A549 (cell line): ENCODE results near the gene DHTKD1. TPM values are rescaled to one million over a fixed set of nuclear protein-coding genes. Genes with fewer than 3 reads are reported as not detected.

Source experiments
- ATAC-seq, 2 experiments: fragments of 200-7000 bp in 1 of 2; fragments of >200 bp in 1 of 2; cut with Nextera tagmentation in 1 of 2; cut with Tn5 transposase in 1 of 2; 3 replicates each; pipeline versions ENCODE4 v1.8.0 to v1.9.1; 2018 to 2020; ENCODE audit warnings: mild to moderate bottlenecking in 1 of 2, moderate library complexity in 1 of 2
- CTCF ChIA-PET: fragments of 300-600 bp; sonication (Branson Sonifier 250); formaldehyde crosslinking; extraction: SDS; loops from one replicate; lab custom pipeline; 2021; ENCODE audit warnings: antibody characterized with exemption, inconsistent platforms; lab: Yijun Ruan, JAX
- POLR2A ChIA-PET: fragments of 350-600 bp; formaldehyde crosslinking; extraction: SDS; loops from one replicate; lab custom pipeline; 2021; ENCODE audit warnings: antibody characterized with exemption, inconsistent platforms; lab: Yijun Ruan, JAX
- DNase-seq, 2 experiments: peaks; one replicate each; pipeline versions ENCODE4 v3.0.0 to v3.0.0-alpha.2; 2011 to 2016; ENCODE audit warnings: low read depth in 1 of 2, low spot score in 1 of 2
- FAIRE-seq: peaks from 2 replicates; lab custom pipeline; 2011; peaks lifted over from hg19 to GRCh38; lab: Jason Lieb, UNC
- H3K27ac ChIP-seq, 2 experiments: fragments of >200 bp; sonication (Bioruptor Twin); formaldehyde crosslinking; 3 replicates each; pipeline ENCODE4 v1.5.1; 2016 to 2017
- H3K4me1 ChIP-seq: fragments of >200 bp; sonication (Bioruptor Twin); formaldehyde crosslinking; 3 replicates; pipeline ENCODE4 v1.6.1; 2016
- H3K4me2 ChIP-seq: fragments of >200 bp; sonication (Bioruptor Twin); formaldehyde crosslinking; 3 replicates; pipeline ENCODE4 v1.6.1; 2016
- H3K4me3 ChIP-seq: fragments of >200 bp; sonication (Bioruptor Twin); formaldehyde crosslinking; 3 replicates; pipeline ENCODE4 v1.5.1; 2016
- H3K9me3 ChIP-seq: fragments of >200 bp; sonication (Bioruptor Twin); formaldehyde crosslinking; 3 replicates; pipeline ENCODE4 v1.6.1; 2016
- CBX2 ChIP-seq: fragments of 200-600 bp; sonication (generic); IDR thresholded peaks from 2 replicates; pipeline ENCODE4 v1.6.1; 2016; ENCODE audit warnings: low read depth, mild to moderate bottlenecking, borderline replicate concordance
- ESRRA ChIP-seq: fragments of 150-350 bp; IDR thresholded peaks from 2 replicates; pipeline ENCODE4 v1.6.1; 2014; ENCODE audit warnings: mild to moderate bottlenecking, low read length, borderline replicate concordance
- FOSB ChIP-seq: fragments of 250-450 bp; sonication (Bioruptor Pico); IDR thresholded peaks from 2 replicates; pipeline ENCODE4 v1.5.0; 2020; ENCODE audit warnings: mild to moderate bottlenecking, moderate library complexity
- FOSL2 ChIP-seq, 2 experiments: fragments of 450-650 bp in 1 of 2; fragments of >200 bp in 1 of 2; sonication (Bioruptor Twin) in 1 of 2; formaldehyde crosslinking; IDR thresholded peaks; 2 replicates each; pipeline versions ENCODE4 v1.5.0 to v1.6.1; 2016 to 2020; ENCODE audit warnings: mild to moderate bottlenecking in 1 of 2, moderate library complexity in 1 of 2
- FOXS1 ChIP-seq: fragments of 250-450 bp; sonication (Bioruptor Pico); IDR thresholded peaks from 2 replicates; pipeline ENCODE4 v1.5.0; 2020; ENCODE audit warnings: mild to moderate bottlenecking, moderate library complexity
- GATA3 ChIP-seq: IDR thresholded peaks from 2 replicates; pipeline ENCODE4 v1.6.1; 2012; ENCODE audit warnings: borderline replicate concordance
- HDAC2 ChIP-seq: fragments of 200-600 bp; sonication (generic); IDR thresholded peaks from 2 replicates; pipeline ENCODE4 v1.6.1; 2016
- HEYL ChIP-seq: fragments of 250-450 bp; sonication (Bioruptor Pico); IDR thresholded peaks from 2 replicates; pipeline ENCODE4 v1.8.0; 2021; ENCODE audit warnings: mild to moderate bottlenecking, moderate library complexity
- JUN ChIP-seq, 2 experiments: fragments of >200 bp; sonication (Bioruptor Twin); formaldehyde crosslinking; IDR thresholded peaks; 2 replicates in 1 of 2; 3 replicates in 1 of 2; pipeline ENCODE4 v1.6.1; 2016 to 2017
- JUNB ChIP-seq: fragments of >200 bp; sonication (Bioruptor Twin); formaldehyde crosslinking; IDR thresholded peaks from 2 replicates; pipeline ENCODE4 v1.6.1; 2016
- KDM5A ChIP-seq: fragments of 200-600 bp; sonication (generic); IDR thresholded peaks from 2 replicates; pipeline ENCODE4 v1.6.1; 2016; ENCODE audit warnings: antibody characterized with exemption, mild to moderate bottlenecking
- MAFK ChIP-seq: fragments of 450-650 bp; IDR thresholded peaks from 2 replicates; pipeline ENCODE4 v1.6.1; 2014; ENCODE audit not compliant: partially characterized antibody
- MAZ ChIP-seq: fragments of 150-350 bp; IDR thresholded peaks from 2 replicates; pipeline ENCODE4 v1.6.1; 2014; ENCODE audit warnings: antibody characterized with exemption, low read depth, low read length, borderline replicate concordance
- POLR2AphosphoS2 ChIP-seq: conservative IDR thresholded peaks from 2 replicates; pipeline ENCODE4 v1.6.1; 2012; ENCODE audit warnings: low read length, improper control_type of control experiment, inconsistent platforms
- RARB ChIP-seq: fragments of 250-450 bp; sonication (Bioruptor Pico); IDR thresholded peaks from 2 replicates; pipeline ENCODE4 v1.8.0; 2021; ENCODE audit warnings: mild to moderate bottlenecking, moderate library complexity
- RCOR1 ChIP-seq: fragments of 150-350 bp; IDR thresholded peaks from 2 replicates; pipeline ENCODE4 v1.6.1; 2014; ENCODE audit warnings: antibody characterized with exemption, low read length, low read depth
- RFX5 ChIP-seq: fragments of 450-650 bp; IDR thresholded peaks from 2 replicates; pipeline ENCODE4 v1.7.1; 2014; ENCODE audit warnings: antibody characterized with exemption, mild to moderate bottlenecking, moderate library complexity
- TFCP2L1 ChIP-seq: fragments of 250-450 bp; sonication (Bioruptor Pico); IDR thresholded peaks from 2 replicates; pipeline ENCODE4 v1.5.0; 2021; ENCODE audit warnings: mild to moderate bottlenecking
- TP53 ChIP-seq: fragments of 250-450 bp; sonication (Bioruptor Pico); IDR thresholded peaks from 2 replicates; pipeline ENCODE4 v1.5.0; 2021; ENCODE audit warnings: mild to moderate bottlenecking, moderate library complexity
- ZC3H11A ChIP-seq: fragments of 450-650 bp; IDR thresholded peaks from 2 replicates; pipeline ENCODE4 v1.6.1; 2014; ENCODE audit warnings: antibody characterized with exemption, mild to moderate bottlenecking
- ZNF302 ChIP-seq: fragments of 250-450 bp; sonication (Bioruptor Pico); IDR thresholded peaks from 2 replicates; pipeline ENCODE4 v1.9.0; 2021; ENCODE audit warnings: inconsistent platforms, mild to moderate bottlenecking, moderate library complexity
- ZSCAN20 ChIP-seq: fragments of 250-450 bp; sonication (Bioruptor Pico); IDR thresholded peaks from 2 replicates; pipeline ENCODE4 v1.8.0; 2022; ENCODE audit warnings: mild to moderate bottlenecking, moderate library complexity
- WGBS: methylation state at CpG from one replicate; pipeline ENCODE4 v1.1.6; 2017; ENCODE audit errors: missing lambda C conversion rate; 5-methylcytosine and 5-hydroxymethylcytosine counted together
- polyA plus RNA-seq, 4 experiments: library from polyadenylated mRNA; depleted of rRNA in 3 of 4; stranded (reverse); fragments of >200 nt; fragmentation: RNase III in 1 of 4; extraction: RNeasy Plus Mini Kit Qiagen cat#74134 plus additional on column Dnase treatment in 1 of 4; gene quantifications; 2 replicates in 3 of 4; 3 replicates in 1 of 4; pipeline ENCODE4 v1.2.3, GENCODE V29; 2011 to 2017
- TF ChIP-seq, protein P1 (sequence below): fragments of >200 bp; sonication (Bioruptor Twin); formaldehyde crosslinking; IDR thresholded peaks from 2 replicates; pipeline ENCODE4 v1.6.1; 2016
- TF ChIP-seq, protein P2 (sequence below): fragments of 150-350 bp; IDR thresholded peaks from 2 replicates; pipeline ENCODE4 v1.6.1; 2014; ENCODE audit warnings: low read depth, mild to moderate bottlenecking, low read length
- TF ChIP-seq, protein P3 (sequence below): fragments of 250-450 bp; sonication (Bioruptor Pico); IDR thresholded peaks from 2 replicates; pipeline ENCODE4 v1.5.0; 2020; ENCODE audit warnings: low read depth, mild to moderate bottlenecking, moderate library complexity

Gene DHTKD1
- polyA plus RNA-seq, 2 of the 4 experiments (the other 2 are of a cell fraction) = 11.9 to 23.0 TPM

DNA sequence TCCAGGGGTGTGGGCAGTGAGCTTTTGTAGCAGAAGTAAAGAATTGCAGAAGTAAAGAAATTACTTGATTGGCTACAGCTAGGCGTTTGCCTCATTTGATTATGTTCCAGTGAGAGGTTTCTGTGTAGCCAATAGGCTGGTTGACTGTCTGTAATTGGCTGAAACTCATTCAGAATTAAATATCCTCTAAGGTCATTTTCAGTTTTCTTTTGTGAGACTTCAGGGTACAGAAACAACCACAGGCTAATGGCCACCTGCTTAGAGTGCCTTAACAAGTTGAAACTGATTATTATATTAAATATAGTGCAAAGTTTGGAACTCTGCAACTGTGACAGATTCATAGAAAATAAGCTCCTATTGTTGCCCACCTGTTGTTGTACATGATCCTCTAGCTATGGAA lies 71.3 kb downstream of the DHTKD1 start:
- TF ChIP-seq FOSL2 (IDR thresholded peaks at IDR 0.05) = no peak
- TF ChIP-seq FOSL2 (CRISPR knock-in tag; IDR thresholded peaks at IDR 0.05) = no peak
- no peak for TF ChIP-seq TP53 (CRISPR knock-in tag)
- no peak for TF ChIP-seq CBX2
- TF ChIP-seq ESRRA = no peak
- no peak for TF ChIP-seq MAFK
- TF ChIP-seq FOXS1 = no peak
- TF ChIP-seq, protein P1, sequence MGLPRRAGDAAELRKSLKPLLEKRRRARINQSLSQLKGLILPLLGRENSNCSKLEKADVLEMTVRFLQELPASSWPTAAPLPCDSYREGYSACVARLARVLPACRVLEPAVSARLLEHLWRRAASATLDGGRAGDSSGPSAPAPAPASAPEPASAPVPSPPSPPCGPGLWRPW = no peak
- no peak for TF ChIP-seq GATA3
- no peak for TF ChIP-seq HEYL (CRISPR knock-in tag)
- TF ChIP-seq POLR2AphosphoS2 = no peak
- WGBS = 85% methylated on average over 1 of the region's 1 CpG
- Histone ChIP-seq H3K27ac (no peak overlapping the region), H3K4me3 (no peak overlapping the region), H3K9me3 (no peaks in the 10 kb centered on the region), H3K4me1 (no peaks in the 10 kb centered on the region), H3K4me2 (no peak overlapping the region)
- ATAC-seq (no peak), FAIRE-seq (no peak), DNase-seq (no peak)
- ChIA-PET CTCF (interaction anchor here (1.2 to 3.1 kb wide), 3 partner anchors 9 to 1617 kb away, joined by 3 to 10 read pairs (median 3); no protein-coding TSS in a partner anchor), POLR2A (no interaction called here)

DNA sequence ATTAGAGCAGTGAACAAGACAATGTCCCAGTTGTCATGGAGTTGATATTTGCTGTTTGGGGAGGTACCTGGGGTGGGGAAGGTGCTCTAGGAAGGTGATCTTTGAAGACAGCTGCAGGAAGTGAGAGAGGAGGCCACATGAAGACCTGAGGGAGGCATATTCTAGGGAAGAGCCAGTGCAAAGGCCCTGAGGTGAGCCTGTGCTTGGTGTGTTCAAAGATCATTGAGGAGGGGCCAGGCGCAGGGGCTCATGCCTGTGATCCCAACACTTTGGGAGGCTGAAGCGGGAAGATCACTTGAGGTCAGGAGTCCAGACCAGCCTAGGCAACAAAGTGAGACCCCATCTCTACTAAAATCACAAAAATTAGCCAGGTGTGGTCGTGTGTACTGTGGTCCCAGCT lies 75.8 kb downstream of the DHTKD1 start:
- FAIRE-seq (no peak), ATAC-seq (no peak), DNase-seq (no peak)
- H3K9me3 ChIP-seq = no peaks in the 10 kb centered on the region
- ChIA-PET POLR2A (no interaction called here), CTCF (no interaction called here)
- TF ChIP-seq FOXS1 (no peak), ZNF302 (CRISPR knock-in tag) (no peak), TP53 (CRISPR knock-in tag) (no peak), RFX5 (no peak), JUN (IDR thresholded peaks at IDR 0.05) (no peak), HDAC2 (no peak), TFCP2L1 (no peak), ESRRA (no peak), ZC3H11A (no peak), GATA3 (no peak), KDM5A (no peak), FOSB (CRISPR knock-in tag) (no peak), RCOR1 (no peak), RARB (CRISPR knock-in tag) (no peak), MAZ (no peak)
- TF ChIP-seq, protein P2, sequence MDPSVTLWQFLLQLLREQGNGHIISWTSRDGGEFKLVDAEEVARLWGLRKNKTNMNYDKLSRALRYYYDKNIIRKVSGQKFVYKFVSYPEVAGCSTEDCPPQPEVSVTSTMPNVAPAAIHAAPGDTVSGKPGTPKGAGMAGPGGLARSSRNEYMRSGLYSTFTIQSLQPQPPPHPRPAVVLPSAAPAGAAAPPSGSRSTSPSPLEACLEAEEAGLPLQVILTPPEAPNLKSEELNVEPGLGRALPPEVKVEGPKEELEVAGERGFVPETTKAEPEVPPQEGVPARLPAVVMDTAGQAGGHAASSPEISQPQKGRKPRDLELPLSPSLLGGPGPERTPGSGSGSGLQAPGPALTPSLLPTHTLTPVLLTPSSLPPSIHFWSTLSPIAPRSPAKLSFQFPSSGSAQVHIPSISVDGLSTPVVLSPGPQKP = no peak
- H3K4me1 ChIP-seq = no peaks in the 10 kb centered on the region
- no peak overlapping the region for H3K4me3 ChIP-seq
- H3K4me2 ChIP-seq = no peak overlapping the region
- 91% methylated on average over 3 of the region's 3 CpGs for WGBS
- H3K27ac ChIP-seq = no peak overlapping the region

DNA sequence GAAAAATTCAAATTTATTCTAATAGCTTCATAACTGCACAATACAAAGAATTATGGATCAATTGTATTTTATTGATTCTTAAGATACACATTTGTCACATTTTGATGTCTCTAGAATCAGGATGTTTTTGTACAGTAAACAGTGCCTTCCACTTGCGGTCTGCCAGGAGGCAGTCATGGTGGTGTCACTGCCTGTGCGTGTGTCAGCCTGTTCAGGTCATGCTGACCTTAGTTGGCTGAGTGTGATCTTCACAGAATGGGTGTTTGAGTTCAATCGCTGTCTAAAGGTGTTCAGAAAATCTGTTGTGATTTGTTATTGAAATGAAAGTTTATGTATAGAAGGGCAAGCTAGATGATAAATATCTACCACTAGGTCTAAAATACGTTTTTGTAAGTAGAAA lies 81.4 kb downstream of the DHTKD1 start:
- H3K4me1 ChIP-seq = no peaks in the 10 kb centered on the region
- 62% methylated on average over 4 of the region's 4 CpGs for WGBS
- no peak overlapping the region for H3K4me2 ChIP-seq
- no peak overlapping the region for H3K27ac ChIP-seq
- no peak for TF ChIP-seq ZSCAN20 (CRISPR knock-in tag)
- TF ChIP-seq POLR2AphosphoS2 = no peak
- no peak for TF ChIP-seq ZC3H11A
- no peak for TF ChIP-seq HDAC2
- no peak for TF ChIP-seq MAZ
- no peak for TF ChIP-seq JUNB
- TF ChIP-seq, protein P3, sequence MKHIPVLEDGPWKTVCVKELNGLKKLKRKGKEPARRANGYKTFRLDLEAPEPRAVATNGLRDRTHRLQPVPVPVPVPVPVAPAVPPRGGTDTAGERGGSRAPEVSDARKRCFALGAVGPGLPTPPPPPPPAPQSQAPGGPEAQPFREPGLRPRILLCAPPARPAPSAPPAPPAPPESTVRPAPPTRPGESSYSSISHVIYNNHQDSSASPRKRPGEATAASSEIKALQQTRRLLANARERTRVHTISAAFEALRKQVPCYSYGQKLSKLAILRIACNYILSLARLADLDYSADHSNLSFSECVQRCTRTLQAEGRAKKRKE (CRISPR knock-in tag) = no peak
- DNase-seq = no peak
- H3K9me3 ChIP-seq = no peaks in the 10 kb centered on the region
- FAIRE-seq = no peak
- POLR2A ChIA-PET = no interaction called here
- ATAC-seq = no peak
- CTCF ChIA-PET = interaction anchor here (0.6 kb wide), 1 partner anchor 18 kb away, joined by 3 read pairs; no protein-coding TSS in a partner anchor
- H3K4me3 ChIP-seq = no peak overlapping the region
